H4 (cell line): ENCODE measurements around the gene TCF23. TPM values are rescaled to one million over a fixed set of nuclear protein-coding genes. Genes with fewer than 3 reads are reported as not detected.
"Not testable (repeated sequence)": the region's sequence is repeated elsewhere in the genome, so short reads cannot be mapped to it uniquely, and the experiment has no call there.

Experiments used
- DNase-seq: peaks from one replicate; pipeline ENCODE4 v3.0.0-alpha.2; 2015; ENCODE audit warnings: low spot score
- total RNA-seq: library from RNA; depleted of rRNA; stranded (reverse); fragments of >200 nt; shearing (Covaris generic); gene quantifications from 2 replicates; pipeline ENCODE4 v1.2.3, GENCODE V29; 2014; rRNA removed

TCF23 gene
- not detected in 2 replicates for total RNA-seq

GRCh38 chr2:27148801-27149439, at the start of gene TCF23:
TSS of gene TCF23 (plus strand) at chr2:27149004. CDS start at chr2:27149134, 130 bp downstream.
- no peak for DNase-seq

- no peak for DNase-seq
These were observed 49.4 kb upstream of the TCF23 start for GRCh38 chr2:27099334-27099955.

DNA sequence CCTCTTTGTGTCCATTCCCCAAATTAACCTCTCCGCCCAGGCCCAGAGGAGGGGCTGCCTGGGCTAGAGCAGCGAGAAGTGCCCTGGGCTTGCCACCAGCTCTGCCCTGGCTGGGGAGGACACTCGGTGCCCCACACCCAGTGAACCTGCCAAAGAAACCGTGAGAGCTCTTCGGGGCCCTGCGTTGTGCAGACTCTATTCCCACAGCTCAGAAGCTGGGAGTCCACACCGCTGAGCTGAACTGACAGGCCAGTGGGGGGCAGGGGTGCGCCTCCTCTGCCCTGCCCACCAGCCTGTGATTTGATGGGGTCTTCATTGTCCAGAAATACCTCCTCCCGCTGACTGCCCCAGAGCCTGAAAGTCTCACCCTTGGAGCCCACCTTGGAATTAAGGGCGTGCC, 48.8 kb upstream of the TCF23 start:
- no peak for DNase-seq

- DNase-seq: no peak
These were observed 46.5 kb upstream of the TCF23 start for GRCh38 chr2:27102329-27102728.

DNA sequence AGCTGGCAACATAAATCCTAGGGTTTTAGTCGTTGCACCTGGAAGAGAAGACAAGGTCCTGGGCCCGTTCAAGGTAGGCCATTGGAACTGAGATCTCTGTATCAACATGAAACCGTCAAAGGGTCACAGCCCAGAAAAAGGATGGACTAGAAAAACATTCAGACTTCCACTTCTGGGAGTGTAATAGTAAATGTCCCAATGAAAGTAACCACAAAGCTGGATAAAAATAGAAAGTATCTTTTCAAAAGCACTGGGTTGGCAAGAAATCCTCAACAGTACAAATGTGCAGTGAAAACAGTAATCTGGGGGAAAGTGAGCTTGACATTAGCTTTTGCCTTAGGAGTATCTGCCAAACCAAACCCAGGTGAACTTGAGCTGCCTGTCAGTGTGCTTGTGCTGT, 42.8 kb upstream of the TCF23 start:
- no peak for DNase-seq

GRCh38 chr2:27108221-27108620, 40.6 kb upstream of the TCF23 start:
- no peak for DNase-seq

- DNase-seq: no peak
These were observed 39.7 kb upstream of the TCF23 start for GRCh38 chr2:27109083-27109482.

GRCh38 chr2:27110603-27111352, 38.0 kb upstream of the TCF23 start:
- DNase-seq: not testable (repeated sequence)

DNA sequence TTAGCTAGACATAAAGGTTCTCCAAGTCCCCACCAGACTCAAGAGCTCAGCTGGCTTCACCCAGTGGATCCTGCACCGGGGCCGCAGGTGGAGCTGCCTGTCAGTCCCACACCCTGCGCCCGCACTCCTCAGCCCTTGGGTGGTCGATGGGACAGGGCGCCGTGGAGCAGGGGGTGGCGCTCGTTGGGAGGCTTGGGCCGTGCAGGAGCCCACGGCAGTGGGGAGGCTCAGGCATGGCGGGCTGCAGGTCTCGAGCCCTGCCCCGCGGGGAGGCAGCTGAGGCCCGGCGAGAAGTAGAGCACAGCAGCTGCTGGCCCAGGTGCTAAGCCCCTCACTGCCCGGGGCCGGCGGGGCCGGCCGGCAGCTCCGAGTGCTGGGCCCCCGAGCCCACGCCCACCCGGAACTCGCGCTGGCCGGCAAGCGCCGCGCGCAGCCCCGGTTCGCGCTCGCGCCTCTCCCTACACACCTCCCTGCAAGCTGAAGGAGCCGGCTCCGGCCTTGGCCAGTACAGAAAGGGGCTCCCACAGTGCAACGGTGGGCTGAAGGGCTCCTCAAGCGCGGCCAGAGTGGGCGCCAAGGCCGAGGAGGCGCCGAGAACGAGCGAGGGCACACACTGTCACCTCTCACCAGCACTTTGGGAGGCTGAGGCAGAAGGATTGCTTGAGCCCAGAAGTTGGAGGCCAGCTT, 37.3 kb upstream of the TCF23 start:
- not testable (repeated sequence) for DNase-seq

- no peak for DNase-seq
These were observed 33.3 kb upstream of the TCF23 start for GRCh38 chr2:27115519-27115918.

- DNase-seq: no peak
These were observed 30.7 kb upstream of the TCF23 start for GRCh38 chr2:27117995-27118524.

DNA sequence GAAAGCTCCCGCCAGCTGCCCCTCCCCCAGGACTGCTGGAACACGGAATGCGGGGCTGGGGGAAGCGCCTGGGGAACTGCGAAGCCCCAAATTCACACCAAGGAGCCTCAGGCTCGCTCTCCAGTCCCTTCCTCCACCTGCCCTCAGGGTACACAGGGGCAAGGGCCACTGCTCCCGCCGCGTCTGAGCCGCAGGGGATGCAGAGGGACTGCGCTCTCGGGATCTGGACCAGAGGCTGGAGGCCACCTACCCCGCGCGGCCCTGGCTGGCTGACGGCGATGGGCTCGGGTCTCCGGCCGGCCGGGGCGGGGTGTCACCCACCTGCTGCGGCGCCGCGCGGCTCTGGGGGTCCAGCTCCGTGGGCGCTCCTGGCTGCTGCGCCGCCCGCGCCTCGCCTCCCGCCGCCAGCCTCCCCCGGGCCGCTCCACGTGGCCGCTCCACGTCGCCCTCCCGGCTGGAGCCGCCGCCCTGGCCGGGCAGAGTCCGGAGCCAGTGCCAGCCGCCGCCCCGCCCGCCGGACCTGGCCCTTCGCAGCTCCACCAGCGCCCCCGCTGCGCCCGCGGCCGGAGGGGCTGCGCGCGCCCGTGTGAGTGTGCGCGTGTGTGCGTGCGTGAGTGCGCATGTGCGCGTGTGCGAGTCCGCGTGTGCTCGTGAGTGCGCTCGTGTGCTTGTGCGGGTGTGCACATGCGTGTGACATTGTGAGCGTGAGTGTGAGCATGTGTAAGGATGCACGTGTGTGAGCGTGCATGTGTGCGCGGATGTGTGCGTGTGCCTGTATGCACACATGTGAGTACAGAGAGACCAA, 30.1 kb upstream of the TCF23 start, which contains the start of gene CGREF1:
CGREF1 (minus strand) TSS at position 604 of the 805 bp plus-strand sequence. CDS start 14,762 bp downstream, outside the sequence.
- no peak for DNase-seq

DNA sequence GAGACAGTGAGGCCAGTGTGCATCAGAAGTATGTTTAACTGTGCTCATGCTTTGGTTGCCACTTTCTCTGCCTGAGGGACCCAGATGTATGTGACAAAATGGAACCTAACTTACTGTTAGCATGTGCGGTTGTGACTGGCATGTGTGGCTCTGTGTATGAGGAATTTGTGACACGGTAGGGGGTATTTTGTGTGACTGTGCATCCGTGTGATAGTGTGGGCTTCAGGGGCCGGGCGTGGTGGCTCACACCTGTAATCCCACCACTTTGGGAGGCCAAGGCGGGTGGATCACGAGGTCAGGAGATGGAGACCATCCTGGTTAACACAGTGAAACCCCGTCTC, 29.5 kb upstream of the TCF23 start:
- not testable (repeated sequence) for DNase-seq

DNA sequence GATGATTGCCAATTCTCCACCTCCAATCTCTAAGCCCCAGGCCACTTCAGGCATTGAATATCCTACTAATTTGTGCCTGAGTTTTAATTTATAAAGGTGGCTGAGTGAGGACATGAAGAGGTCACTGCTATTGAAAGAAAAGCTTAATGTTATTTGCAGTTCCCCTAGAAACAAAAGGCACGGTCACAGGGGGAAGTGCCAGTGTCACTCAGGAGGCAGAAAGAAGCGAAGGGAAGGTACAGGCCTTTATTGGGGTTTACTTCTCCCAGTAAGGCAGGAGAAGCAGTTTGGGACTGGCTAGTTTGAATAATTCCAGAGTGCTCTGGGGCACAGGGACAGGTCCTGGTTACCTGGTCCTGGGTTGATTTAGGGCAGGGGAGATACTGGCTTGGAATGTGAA, 26.9 kb upstream of the TCF23 start:
- no peak for DNase-seq

DNA sequence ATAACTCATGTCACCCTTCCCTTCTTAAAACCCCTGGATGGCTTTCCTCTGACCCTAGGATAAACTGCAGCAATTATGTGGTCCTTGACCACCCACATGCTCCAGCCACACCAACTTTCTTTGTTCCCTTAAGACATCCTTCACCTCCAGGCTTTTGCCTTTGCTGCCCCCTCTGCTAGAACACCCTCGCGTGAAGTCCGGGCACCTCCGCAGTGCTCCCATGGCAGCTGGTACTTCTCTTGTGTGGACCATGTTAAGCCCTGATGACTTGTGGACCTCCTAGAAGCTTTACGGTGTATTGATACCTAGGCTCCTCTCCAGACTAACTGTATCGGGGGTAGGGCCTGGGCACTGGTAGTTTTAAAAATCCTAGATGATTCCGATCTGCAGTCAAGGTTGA, 26.0 kb upstream of the TCF23 start:
- DNase-seq: no peak

GRCh38 chr2:27123302-27124150, 25.3 kb upstream of the TCF23 start, which contains the start of gene ABHD1:
TSS of gene ABHD1 (plus strand) at chr2:27123815. CDS start at chr2:27123949, 134 bp downstream.
- no peak for DNase-seq

DNA sequence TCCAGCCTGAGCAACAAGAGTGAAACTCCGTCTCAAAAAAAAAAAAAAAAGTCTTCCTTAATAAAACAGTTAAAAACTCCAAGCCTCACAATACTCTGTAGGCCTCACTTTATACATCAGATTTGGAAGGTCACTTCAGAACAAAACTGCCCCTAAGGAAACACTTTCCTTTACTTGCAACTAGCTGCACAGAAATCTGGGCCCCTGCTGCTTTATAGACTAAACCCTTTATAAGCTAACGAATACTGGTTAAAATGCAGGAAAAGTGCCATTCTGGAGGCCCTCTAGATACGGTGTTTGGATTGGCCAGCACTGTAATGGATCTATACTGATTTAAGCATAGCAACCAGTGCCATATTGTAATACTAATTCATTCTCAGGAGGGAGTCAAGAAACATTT, 23.7 kb upstream of the TCF23 start:
- DNase-seq: no peak

DNA sequence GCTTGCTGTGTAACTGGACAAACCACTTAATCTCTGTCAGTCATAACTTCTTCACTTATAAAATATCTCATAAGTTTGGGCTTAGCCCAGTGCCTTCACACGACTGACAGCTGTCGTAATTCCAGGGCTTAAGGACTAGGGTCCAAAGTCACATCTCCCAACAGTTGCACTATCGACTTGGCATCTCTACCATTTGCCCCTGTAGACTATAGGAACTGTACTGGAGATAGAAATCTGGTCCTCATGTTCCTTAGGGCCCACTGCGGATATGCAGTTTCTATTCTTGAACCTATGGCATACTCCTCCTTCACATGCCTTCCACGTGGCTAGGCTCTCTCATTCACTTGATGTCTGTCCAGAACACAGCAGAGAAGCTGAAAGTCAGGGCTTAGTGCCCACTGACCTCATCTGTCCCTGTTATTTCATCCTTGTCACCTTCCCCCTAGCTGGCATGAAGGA, 22.5 kb upstream of the TCF23 start:
- no peak for DNase-seq

DNA sequence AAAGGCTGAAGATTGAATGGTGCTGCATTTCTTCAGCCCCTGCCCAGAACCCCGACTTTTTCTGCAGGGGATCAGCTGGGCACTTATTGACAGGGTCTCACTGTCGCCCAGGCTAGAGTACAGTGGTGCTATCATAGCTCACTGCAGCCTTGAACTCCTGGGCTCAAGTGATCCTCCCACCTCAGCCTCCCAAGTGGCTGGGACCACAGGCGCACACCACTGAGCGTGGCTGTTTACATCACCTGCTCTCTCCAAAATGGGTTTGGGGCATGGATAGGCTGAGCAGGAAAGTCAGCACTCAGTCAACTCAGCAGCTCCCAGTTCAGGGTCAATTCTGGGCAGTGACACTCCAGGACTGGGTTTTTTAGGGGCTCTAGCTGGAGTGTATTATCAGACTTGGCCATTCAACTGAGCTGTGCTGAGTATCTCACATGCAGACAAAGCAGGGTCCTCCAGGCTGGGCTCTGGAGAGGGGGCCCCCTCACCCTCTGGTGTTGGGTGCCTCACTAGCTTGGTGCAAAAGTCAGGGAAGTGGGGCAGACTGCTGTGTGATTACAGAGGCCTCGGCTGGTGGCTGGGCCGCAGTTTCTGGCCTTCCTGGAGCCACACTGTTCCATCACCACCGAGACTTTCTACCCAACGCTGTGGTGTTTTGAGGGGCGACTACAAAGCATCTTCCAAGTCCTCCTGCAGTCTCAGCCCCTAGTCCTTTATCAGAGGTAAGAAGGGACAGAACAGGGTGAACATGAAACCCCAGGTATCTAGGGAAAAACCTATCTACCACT, 20.7 kb upstream of the TCF23 start:
- no peak for DNase-seq
